ENCODE data around the gene COLEC11.

COLEC11 gene

GRCh38 chr2:3596901-3597417 lies 2.0 kb downstream of the COLEC11 start:
- TF ChIP-seq TEAD4 (IDR thresholded peaks at IDR 0.05) (no peak), YY1 (IDR thresholded peaks at IDR 0.05; ENCODE audit: low read depth) (no peak), TCF12 (IDR thresholded peaks at IDR 0.05; ENCODE audit: low read depth) (no peak), CREB1 (IDR thresholded peaks at IDR 0.05; ENCODE audit: low read depth) (no peak), CEBPB (IDR thresholded peaks at IDR 0.05) (no peak), RAD21 (IDR thresholded peaks at IDR 0.05; ENCODE audit: low read depth) (no peak), FOXM1 (IDR thresholded peaks at IDR 0.05; ENCODE audit: borderline replicate concordance, low read depth) (no peak), TAF1 (IDR thresholded peaks at IDR 0.05; ENCODE audit: low read depth) (no peak), NFIC (IDR thresholded peaks at IDR 0.05) (no peak), REST (IDR thresholded peaks at IDR 0.05; ENCODE audit: low read depth) (no peak), EGR1 (IDR thresholded peaks at IDR 0.05) (no peak), ZBTB7A (IDR thresholded peaks at IDR 0.05; ENCODE audit: low read depth) (no peak), EP300 (IDR thresholded peaks at IDR 0.05; ENCODE audit: borderline replicate concordance) (no peak), USF1 (IDR thresholded peaks at IDR 0.05) (no peak)
- TF ChIP-seq, protein P1, sequence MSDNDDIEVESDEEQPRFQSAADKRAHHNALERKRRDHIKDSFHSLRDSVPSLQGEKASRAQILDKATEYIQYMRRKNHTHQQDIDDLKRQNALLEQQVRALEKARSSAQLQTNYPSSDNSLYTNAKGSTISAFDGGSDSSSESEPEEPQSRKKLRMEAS (IDR thresholded peaks at IDR 0.05), result no peak

GRCh38 chr2:3597567-3597966 lies 2.7 kb downstream of the COLEC11 start:
- no peak for TF ChIP-seq EP300 (IDR thresholded peaks at IDR 0.05; ENCODE audit: borderline replicate concordance)
- no peak for TF ChIP-seq CREB1 (IDR thresholded peaks at IDR 0.05; ENCODE audit: low read depth)

GRCh38 chr2:3598197-3598910 lies 3.4 kb downstream of the COLEC11 start:
- TF ChIP-seq EP300 (IDR thresholded peaks at IDR 0.05; ENCODE audit: borderline replicate concordance), result no peak
- no peak for TF ChIP-seq EGR1 (IDR thresholded peaks at IDR 0.05)
- no peak for TF ChIP-seq YY1 (IDR thresholded peaks at IDR 0.05; ENCODE audit: low read depth)
- TF ChIP-seq TCF12 (IDR thresholded peaks at IDR 0.05; ENCODE audit: low read depth), result no peak
- no peak for TF ChIP-seq CEBPB (IDR thresholded peaks at IDR 0.05)
- TF ChIP-seq TAF1 (IDR thresholded peaks at IDR 0.05; ENCODE audit: low read depth), result no peak
- TF ChIP-seq REST (IDR thresholded peaks at IDR 0.05; ENCODE audit: low read depth), result no peak
- TF ChIP-seq FOXM1 (IDR thresholded peaks at IDR 0.05; ENCODE audit: borderline replicate concordance, low read depth), result no peak
- TF ChIP-seq, protein P1 (IDR thresholded peaks at IDR 0.05), result no peak
- TF ChIP-seq USF1 (IDR thresholded peaks at IDR 0.05), result no peak

- TF ChIP-seq TAF1 (IDR thresholded peaks at IDR 0.05; ENCODE audit: low read depth) (no peak), EP300 (IDR thresholded peaks at IDR 0.05; ENCODE audit: borderline replicate concordance) (no peak), YY1 (IDR thresholded peaks at IDR 0.05; ENCODE audit: low read depth) (no peak), CEBPB (IDR thresholded peaks at IDR 0.05) (peak; percentile 59)
Observed at GRCh38 chr2:3598912-3599854, 4.3 kb downstream of the COLEC11 start.

- TF ChIP-seq EGR1 (IDR thresholded peaks at IDR 0.05) (no peak), CREB1 (IDR thresholded peaks at IDR 0.05; ENCODE audit: low read depth) (no peak), NFIC (IDR thresholded peaks at IDR 0.05) (no peak), RAD21 (IDR thresholded peaks at IDR 0.05; ENCODE audit: low read depth) (no peak), TAF1 (IDR thresholded peaks at IDR 0.05; ENCODE audit: low read depth) (no peak), TEAD4 (IDR thresholded peaks at IDR 0.05) (no peak), TCF12 (IDR thresholded peaks at IDR 0.05; ENCODE audit: low read depth) (no peak), REST (IDR thresholded peaks at IDR 0.05; ENCODE audit: low read depth) (no peak), YY1 (IDR thresholded peaks at IDR 0.05; ENCODE audit: low read depth) (no peak), FOXM1 (IDR thresholded peaks at IDR 0.05; ENCODE audit: borderline replicate concordance, low read depth) (no peak), USF1 (IDR thresholded peaks at IDR 0.05) (no peak), ZBTB7A (IDR thresholded peaks at IDR 0.05; ENCODE audit: low read depth) (no peak), CEBPB (IDR thresholded peaks at IDR 0.05) (no peak), EP300 (IDR thresholded peaks at IDR 0.05; ENCODE audit: borderline replicate concordance) (no peak)
- TF ChIP-seq, protein P1 (IDR thresholded peaks at IDR 0.05), result no peak
Observed at GRCh38 chr2:3600256-3600855, 5.4 kb downstream of the COLEC11 start.
